CD4-positive, alpha-beta T cell (primary cell): ENCODE results near the gene MRO. TPM values are rescaled to one million over a fixed set of nuclear protein-coding genes. Genes with fewer than 3 reads are reported as not detected.

ENCODE experiments used
- ATAC-seq: fragments of 200-7000 bp; cut with Tn5 transposase; one replicate; pipeline ENCODE4 v1.10.0; 2022; ENCODE audit warnings: mild to moderate bottlenecking; ENCODE audit not compliant: poor library complexity
- CTCF ChIA-PET: fragments of 350-600 bp; sonication (Branson Sonifier 250); formaldehyde crosslinking; loops from one replicate; lab custom pipeline; 2021; ENCODE audit warnings: antibody characterized with exemption, inconsistent platforms; lab: Charles Lee
- POLR2A ChIA-PET: fragments of 350-600 bp; sonication (Branson Sonifier 250); formaldehyde crosslinking; loops from one replicate; lab custom pipeline; 2021; ENCODE audit warnings: antibody characterized with exemption, inconsistent platforms; lab: Charles Lee
- DNase-seq, 14 experiments: peaks; one replicate each; pipeline ENCODE4 v3.0.0-alpha.2; 2013 to 2020; ENCODE audit warnings: mixed read lengths in 2 of 14
- H3K27ac ChIP-seq, 2 donors: one replicate each; pipeline versions ENCODE4 v1.5.1 to v1.7.0; 2013; ENCODE audit warnings: low read length in 2 of 2, low read depth in 1 of 2, mild to moderate bottlenecking in 1 of 2
- H3K27me3 ChIP-seq, 2 experiments: 1 replicate in 1 of 2; 2 replicates in 1 of 2; pipeline versions ENCODE4 v1.6.1 to v1.7.0; 2013; ENCODE audit warnings: low read length in 2 of 2, control low read depth in 1 of 2, mild to moderate bottlenecking in 1 of 2, moderate library complexity in 1 of 2; ENCODE audit not compliant: insufficient read depth in 2 of 2, control insufficient read depth in 1 of 2
- H3K36me3 ChIP-seq: one replicate; pipeline ENCODE4 v1.6.1; 2013; ENCODE audit warnings: low read length, control low read depth; ENCODE audit not compliant: insufficient read depth
- H3K4me1 ChIP-seq: one replicate; pipeline ENCODE4 v1.6.1; 2013; ENCODE audit warnings: low read length, control low read depth; ENCODE audit not compliant: insufficient read depth
- H3K4me3 ChIP-seq: one replicate; pipeline ENCODE4 v1.5.1; 2013; ENCODE audit warnings: mild to moderate bottlenecking, low read length, moderate library complexity
- H3K9me3 ChIP-seq, 2 experiments: 1 replicate in 1 of 2; 2 replicates in 1 of 2; pipeline versions ENCODE4 v1.6.1 to v1.7.0; 2013; ENCODE audit warnings: low read length in 2 of 2, mild to moderate bottlenecking in 2 of 2, control low read depth in 1 of 2, moderate library complexity in 1 of 2; ENCODE audit not compliant: control insufficient read depth in 1 of 2, insufficient read depth in 1 of 2
- H3K27ac Mint-ChIP-seq: one replicate; pipeline ENCODE4 v1.8.0; 2020; ENCODE audit warnings: mixed read lengths
- H3K27me3 Mint-ChIP-seq: one replicate; pipeline ENCODE4 v1.8.0; 2021; ENCODE audit warnings: mixed read lengths
- H3K36me3 Mint-ChIP-seq: one replicate; pipeline ENCODE4 v1.8.0; 2021; ENCODE audit warnings: low read depth, mixed read lengths
- H3K4me1 Mint-ChIP-seq: one replicate; pipeline ENCODE4 v1.8.0; 2021; ENCODE audit warnings: low read depth, mixed read lengths
- H3K4me3 Mint-ChIP-seq: one replicate; pipeline ENCODE4 v1.8.0; 2020; ENCODE audit warnings: mild to moderate bottlenecking, mixed read lengths
- H3K9me3 Mint-ChIP-seq: one replicate; pipeline ENCODE4 v1.8.0; 2020; ENCODE audit warnings: mixed read lengths
- intact Hi-C, 2 experiments: fragments of 100-400 bp; cut with DNase I in 1 of 2; cut with micrococcal nuclease in 1 of 2; formaldehyde crosslinking; loops; one replicate each; pipeline versions ENCODE4 v1.15.1 to v1.9.0; 2023 to 2025; cut with DNase I, micrococcal nuclease
- total RNA-seq, 174 experiments: library from RNA in 2 of 174; stranded (reverse) in 2 of 174; gene quantifications; one replicate each; pipeline ENCODE4 v1.2.3 and lab custom pipeline; 2021 to 2026
- TF ChIP-seq, protein P1 (sequence below): fragments of 200-600 bp; IDR thresholded peaks from one replicate; pipeline ENCODE4 v1.8.0; 2022; ENCODE audit warnings: antibody characterized with exemption, mild to moderate bottlenecking

MRO gene
- total RNA-seq, 2 experiments from 2014 or later = not detected

DNA sequence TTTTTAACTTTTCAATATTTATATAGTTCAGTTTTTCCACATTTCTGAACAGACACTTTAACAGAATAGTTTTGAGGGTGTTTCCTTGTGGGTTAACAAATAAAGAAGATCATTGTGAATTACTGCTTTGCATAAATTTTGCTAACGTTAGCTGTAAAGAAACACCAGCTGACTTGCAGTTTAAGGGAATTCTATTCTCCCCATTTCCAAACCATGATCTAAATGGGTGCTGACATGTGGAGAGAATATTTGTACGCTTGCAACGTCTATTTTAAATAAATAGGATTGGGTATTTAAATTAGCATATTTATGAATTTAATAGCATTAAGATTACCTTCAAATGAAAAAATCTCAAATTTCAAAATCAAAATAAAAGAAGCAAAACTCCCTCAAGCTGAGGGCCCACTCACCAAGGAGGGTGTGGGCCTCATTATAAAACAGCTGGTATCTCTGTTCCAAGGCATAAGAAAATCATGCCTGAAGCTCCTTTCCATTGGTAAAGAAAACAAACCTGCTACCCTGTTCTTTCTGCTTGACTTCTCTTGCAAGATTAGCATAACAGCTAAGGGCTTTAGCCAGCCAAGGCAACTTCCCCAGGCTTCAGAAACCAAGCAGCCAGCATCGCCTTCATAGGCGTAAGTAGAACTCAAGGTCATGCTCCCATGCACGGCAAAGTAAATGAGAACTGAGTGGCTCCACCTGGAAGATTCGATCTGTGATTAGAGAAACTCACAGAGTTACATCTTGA, 3.2 kb downstream of the MRO start:
- Mint-ChIP-seq H3K27me3 (peaks cover 33% of the 10 kb centered on the region), H3K36me3 (no peaks in the 10 kb centered on the region), H3K27ac (no peak overlapping the region), H3K4me3 (no peak overlapping the region), H3K4me1 (no peaks in the 10 kb centered on the region), H3K9me3 (no peaks in the 10 kb centered on the region)
- H3K4me3 ChIP-seq = no peak overlapping the region
- no peaks in the 10 kb centered on the region for H3K9me3 ChIP-seq
- TF ChIP-seq, protein P1, sequence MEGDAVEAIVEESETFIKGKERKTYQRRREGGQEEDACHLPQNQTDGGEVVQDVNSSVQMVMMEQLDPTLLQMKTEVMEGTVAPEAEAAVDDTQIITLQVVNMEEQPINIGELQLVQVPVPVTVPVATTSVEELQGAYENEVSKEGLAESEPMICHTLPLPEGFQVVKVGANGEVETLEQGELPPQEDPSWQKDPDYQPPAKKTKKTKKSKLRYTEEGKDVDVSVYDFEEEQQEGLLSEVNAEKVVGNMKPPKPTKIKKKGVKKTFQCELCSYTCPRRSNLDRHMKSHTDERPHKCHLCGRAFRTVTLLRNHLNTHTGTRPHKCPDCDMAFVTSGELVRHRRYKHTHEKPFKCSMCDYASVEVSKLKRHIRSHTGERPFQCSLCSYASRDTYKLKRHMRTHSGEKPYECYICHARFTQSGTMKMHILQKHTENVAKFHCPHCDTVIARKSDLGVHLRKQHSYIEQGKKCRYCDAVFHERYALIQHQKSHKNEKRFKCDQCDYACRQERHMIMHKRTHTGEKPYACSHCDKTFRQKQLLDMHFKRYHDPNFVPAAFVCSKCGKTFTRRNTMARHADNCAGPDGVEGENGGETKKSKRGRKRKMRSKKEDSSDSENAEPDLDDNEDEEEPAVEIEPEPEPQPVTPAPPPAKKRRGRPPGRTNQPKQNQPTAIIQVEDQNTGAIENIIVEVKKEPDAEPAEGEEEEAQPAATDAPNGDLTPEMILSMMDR = no peak
- no peak for ATAC-seq
- H3K4me1 ChIP-seq = peaks cover 14% of the 10 kb centered on the region
- no peak overlapping the region for H3K27ac ChIP-seq
- peaks cover 11 to 12% of the 10 kb centered on the region in 2 experiments for H3K27me3 ChIP-seq
- DNase-seq = no peak
- intact Hi-C loops = loop anchor here in 1 of 2 experiments (1.0 kb wide), 1 partner anchor 234 kb away; no protein-coding TSS in a partner anchor
- no peaks in the 10 kb centered on the region for H3K36me3 ChIP-seq
- ChIA-PET CTCF (no interaction called here), POLR2A (no interaction called here)

DNA sequence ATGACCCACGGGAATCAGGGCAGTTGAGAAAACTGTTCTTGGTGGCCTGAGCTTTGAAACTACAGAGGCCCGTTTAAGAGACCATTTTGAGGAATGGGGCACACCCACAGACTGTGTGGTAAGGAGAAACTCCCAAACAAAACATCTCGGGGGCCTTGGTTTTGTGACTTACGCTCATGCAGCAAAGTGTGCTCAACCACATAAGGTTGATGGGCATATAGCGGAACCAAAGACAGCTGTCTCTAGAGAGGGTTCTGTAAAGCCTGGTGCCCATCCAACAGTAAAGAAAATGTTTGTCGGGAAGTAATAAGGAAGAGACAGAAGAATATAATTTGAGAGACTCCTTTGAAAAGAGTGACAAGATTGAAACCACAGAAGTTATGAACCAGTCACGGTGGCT, 5.4 kb downstream of the MRO start:
- Histone ChIP-seq H3K27me3 (peaks cover 9 to 12% of the 10 kb centered on the region in 2 experiments), H3K27ac (no peak overlapping the region), H3K4me1 (peaks cover 2% of the 10 kb centered on the region), H3K9me3 (no peaks in the 10 kb centered on the region), H3K4me3 (no peak overlapping the region), H3K36me3 (no peaks in the 10 kb centered on the region)
- ATAC-seq (no peak), DNase-seq (no peak)
- H3K9me3 Mint-ChIP-seq = no peaks in the 10 kb centered on the region
- POLR2A ChIA-PET = no interaction called here
- peaks cover 33% of the 10 kb centered on the region for H3K27me3 Mint-ChIP-seq
- TF ChIP-seq, protein P1 = no peak
- CTCF ChIA-PET = no interaction called here
- H3K4me3 Mint-ChIP-seq = no peak overlapping the region
- H3K4me1 Mint-ChIP-seq = no peaks in the 10 kb centered on the region
- H3K27ac Mint-ChIP-seq = no peak overlapping the region
- intact Hi-C loops = no loop called here
- H3K36me3 Mint-ChIP-seq = no peaks in the 10 kb centered on the region

DNA sequence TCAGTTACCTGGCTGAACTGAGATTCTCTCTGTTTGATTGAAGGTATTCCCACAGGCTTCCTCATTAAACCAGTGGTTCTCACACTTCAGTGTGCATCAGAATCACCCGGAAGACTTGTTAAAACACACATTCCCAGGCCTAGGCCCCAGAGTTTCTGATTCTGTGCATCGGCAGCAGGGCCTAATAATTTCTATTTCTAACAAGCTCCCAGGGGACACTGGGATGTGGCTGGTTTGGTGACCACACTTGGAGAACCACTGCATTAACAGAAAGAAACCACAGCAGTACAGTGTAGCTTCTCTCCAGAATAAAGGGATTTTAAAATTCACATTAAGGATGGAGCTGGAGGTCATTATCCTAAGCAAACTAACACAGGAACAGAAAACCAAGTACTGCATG, 6.5 kb downstream of the MRO start:
- Histone ChIP-seq H3K36me3 (no peaks in the 10 kb centered on the region), H3K4me3 (no peak overlapping the region), H3K27ac (no peak overlapping the region), H3K9me3 (no peaks in the 10 kb centered on the region), H3K27me3 (peaks cover 0 to 8% of the 10 kb centered on the region in 2 experiments), H3K4me1 (no peaks in the 10 kb centered on the region)
- intact Hi-C loops = no loop called here
- ATAC-seq (no peak), DNase-seq (no peak)
- Mint-ChIP-seq H3K27ac (no peak overlapping the region), H3K27me3 (peaks cover 29% of the 10 kb centered on the region), H3K4me1 (no peaks in the 10 kb centered on the region), H3K36me3 (no peaks in the 10 kb centered on the region), H3K4me3 (no peak overlapping the region), H3K9me3 (no peaks in the 10 kb centered on the region)
- TF ChIP-seq, protein P1 = no peak
- ChIA-PET POLR2A (no interaction called here), CTCF (no interaction called here)
